IMR-90 (cell line): ENCODE measurements around the gene NOS1AP. TPM values are rescaled to one million over a fixed set of nuclear protein-coding genes. Genes with fewer than 3 reads are reported as not detected.

Experiments
- ATAC-seq: fragments of 200-7000 bp; cut with Tn5 transposase; 2 replicates; pipeline ENCODE4 v1.9.1; 2020; ENCODE audit warnings: low read depth, mild to moderate bottlenecking, moderate library complexity
- BruUV-seq: library from RNA; stranded (reverse); fragments of 400-500 nt; replicated peaks from 2 replicates; lab custom pipeline; 2021; lab: Mats Ljungman, UMichigan
- CTCF ChIA-PET: fragments of 300-600 bp; formaldehyde crosslinking; extraction: SDS; loops from one replicate; lab custom pipeline; 2021; ENCODE audit warnings: antibody characterized with exemption; lab: Yijun Ruan, JAX
- POLR2A ChIA-PET: fragments of 300-600 bp; sonication (Branson Sonifier 250); formaldehyde crosslinking; loops from one replicate; lab custom pipeline; 2022; ENCODE audit warnings: antibody characterized with exemption; ENCODE audit not compliant: unreplicated experiment; lab: Charles Lee
- DNase-seq: peaks from one replicate; pipeline ENCODE4 v3.0.0; 2013
- H2AFZ ChIP-seq: replicated peaks from 2 replicates; pipeline ENCODE3; 2013; ENCODE audit warnings: low read length, mild to moderate bottlenecking; ENCODE audit not compliant: poor library complexity
- H2AK5ac ChIP-seq: 2 replicates; pipeline ENCODE4 v1.6.1; 2013; ENCODE audit warnings: low read depth, low read length, inconsistent platforms
- H2AK9ac ChIP-seq: replicated peaks from 2 replicates; pipeline ENCODE3; 2013; ENCODE audit warnings: mild to moderate bottlenecking, low read depth, low read length, moderate library complexity; ENCODE audit not compliant: poor library complexity
- H2BK120ac ChIP-seq: 2 replicates; pipeline ENCODE4 v1.6.1; 2013; ENCODE audit warnings: low read depth, low read length, inconsistent platforms
- H2BK15ac ChIP-seq: 3 replicates; pipeline ENCODE4 v1.6.1; 2013; ENCODE audit warnings: low read depth, low read length, inconsistent platforms
- H2BK20ac ChIP-seq: 2 replicates; pipeline ENCODE4 v1.6.1; 2013; ENCODE audit warnings: low read depth, mild to moderate bottlenecking, inconsistent platforms, low read length, moderate library complexity
- H2BK5ac ChIP-seq: 2 replicates; pipeline ENCODE4 v1.6.1; 2013; ENCODE audit warnings: mild to moderate bottlenecking, low read depth, low read length, inconsistent platforms; ENCODE audit not compliant: poor library complexity, severe bottlenecking
- H3K14ac ChIP-seq: replicated peaks from 2 replicates; pipeline ENCODE4 v1.6.1; 2013; ENCODE audit warnings: low read depth, low read length, inconsistent platforms
- H3K18ac ChIP-seq: 2 replicates; pipeline ENCODE4 v1.6.1; 2013; ENCODE audit warnings: low read depth, low read length, control low read depth
- H3K23ac ChIP-seq: 2 replicates; pipeline ENCODE4 v1.6.1; 2013; ENCODE audit warnings: low read depth, low read length, inconsistent platforms
- H3K27ac ChIP-seq: 2 replicates; pipeline ENCODE4 v1.5.1; 2013; ENCODE audit warnings: mild to moderate bottlenecking, control low read depth, low read length; ENCODE audit not compliant: insufficient read depth
- H3K27me3 ChIP-seq: 2 replicates; pipeline ENCODE4 v1.6.1; 2013; ENCODE audit warnings: low read length; ENCODE audit not compliant: control insufficient read depth, insufficient read depth
- H3K36me3 ChIP-seq: 2 replicates; pipeline ENCODE4 v1.6.1; 2013; ENCODE audit warnings: low read length, mixed read lengths; ENCODE audit not compliant: control insufficient read depth, insufficient read depth
- H3K4ac ChIP-seq: 2 replicates; pipeline ENCODE4 v1.6.1; 2013; ENCODE audit warnings: low read depth, low read length, inconsistent platforms
- H3K4me1 ChIP-seq: 2 replicates; pipeline ENCODE4 v1.6.1; 2013; ENCODE audit warnings: low read length, mixed read lengths; ENCODE audit not compliant: control insufficient read depth, insufficient read depth
- H3K4me2 ChIP-seq: 2 replicates; pipeline ENCODE4 v1.6.1; 2013; ENCODE audit warnings: low read depth, mild to moderate bottlenecking, control low read depth, low read length, moderate library complexity
- H3K4me3 ChIP-seq: 2 replicates; pipeline ENCODE4 v1.5.1; 2013; ENCODE audit warnings: low read depth, mild to moderate bottlenecking, control low read depth, low read length, moderate library complexity; ENCODE audit not compliant: insufficient read depth
- H3K56ac ChIP-seq: 2 replicates; pipeline ENCODE4 v1.6.1; 2013; ENCODE audit warnings: low read length, inconsistent platforms; ENCODE audit not compliant: insufficient read depth; ENCODE audit errors: extremely low read depth
- H3K79me1 ChIP-seq, 2 experiments: 2 replicates each; pipeline ENCODE4 v1.6.1; 2013; ENCODE audit warnings: low read length in 2 of 2, inconsistent platforms in 1 of 2, low read depth in 1 of 2
- H3K9ac ChIP-seq: 2 replicates; pipeline ENCODE4 v1.6.1; 2013; ENCODE audit warnings: low read depth, low read length, control low read depth
- H3K9me1 ChIP-seq: 2 replicates; pipeline ENCODE4 v1.6.1; 2013; ENCODE audit warnings: low read length, inconsistent platforms; ENCODE audit not compliant: insufficient read depth
- H3K9me3 ChIP-seq: 2 replicates; pipeline ENCODE4 v1.6.1; 2013; ENCODE audit warnings: low read length; ENCODE audit not compliant: control insufficient read depth, insufficient read depth
- H4K20me1 ChIP-seq: 2 replicates; pipeline ENCODE4 v1.6.1; 2013; ENCODE audit warnings: low read length, inconsistent platforms; ENCODE audit not compliant: insufficient read depth
- H4K5ac ChIP-seq: 2 replicates; pipeline ENCODE4 v1.6.1; 2013; ENCODE audit warnings: mild to moderate bottlenecking, low read depth, low read length, control low read depth
- H4K8ac ChIP-seq, 2 experiments: 2 replicates each; pipeline ENCODE4 v1.6.1; 2013; ENCODE audit warnings: low read depth in 2 of 2, low read length in 2 of 2, control low read depth in 1 of 2, inconsistent platforms in 1 of 2
- H4K91ac ChIP-seq: 2 replicates; pipeline ENCODE4 v1.6.1; 2013; ENCODE audit warnings: low read depth, low read length, inconsistent platforms; ENCODE audit not compliant: insufficient read depth
- CEBPB ChIP-seq: IDR thresholded peaks from 2 replicates; pipeline ENCODE4 v1.6.1; 2012; ENCODE audit warnings: low read depth, low read length, improper control_type of control experiment
- CTCF ChIP-seq: conservative IDR thresholded peaks from 2 replicates; pipeline ENCODE4 v1.5.1; 2012; ENCODE audit warnings: mild to moderate bottlenecking, low read depth, low read length, improper control_type of control experiment
- WGBS, 2 experiments: methylation state at CpG; one replicate each; pipeline versions ENCODE4 v1.1.5 to v1.1.7; 2013; ENCODE audit warnings: missing lambda C conversion rate in 2 of 2; ENCODE audit not compliant: insufficient read length in 1 of 2; ENCODE audit errors: extremely low coverage in 2 of 2; 5-methylcytosine and 5-hydroxymethylcytosine counted together
- dilution Hi-C: fragments of 300-500 bp; cut with HindIII; formaldehyde crosslinking; loops from one replicate; pipeline ENCODE4 v1.14.3; 2018; ENCODE audit warnings: low sequenced_read_pairs; ENCODE audit not compliant: unreplicated experiment
- in situ Hi-C: fragments of 300-500 bp; cut with MboI; formaldehyde crosslinking; loops from 3 replicates; pipeline ENCODE4 v1.14.3; 2019; ENCODE audit warnings: low sequenced_read_pairs, inconsistent platforms, mixed read lengths
- intact Hi-C: fragments of 100-400 bp; cut with micrococcal nuclease; formaldehyde crosslinking; loops from 2 replicates; pipeline ENCODE4 v1.10.0; 2022
- polyA plus RNA-seq, 3 experiments: library from polyadenylated mRNA; depleted of rRNA; stranded (reverse); fragments of >200 nt; gene quantifications; 2 replicates each; pipeline ENCODE4 v1.2.3, GENCODE V29; 2012; ENCODE audit warnings: low replicate concordance in 1 of 3
- total RNA-seq: library from RNA; depleted of rRNA; stranded (reverse); fragments of >200 nt; gene quantifications from 2 replicates; pipeline ENCODE4 v1.2.3, GENCODE V29; 2012

NOS1AP gene
- total and polyA plus RNA-seq, 2 of the 4 experiments (the other 2 are of a cell fraction), result 0.18 to 0.19 TPM

GRCh38 chr1:162270016-162270770 is 200.7 kb downstream of the NOS1AP start (continued):
- TF ChIP-seq CEBPB, result no peak

GRCh38 chr1:162271972-162272371 is 202.5 kb downstream of the NOS1AP start:
- Histone ChIP-seq H3K9me3 (no peaks in the 10 kb centered on the region), H4K91ac (no peak overlapping the region), H3K4me1 (no peaks in the 10 kb centered on the region), H3K27ac (no peak overlapping the region), H4K5ac (no peak overlapping the region), H3K27me3 (peaks cover 4% of the 10 kb centered on the region), H4K20me1 (no peaks in the 10 kb centered on the region), H3K14ac (no peak overlapping the region), H3K9ac (no peak overlapping the region), H2AFZ (no peak overlapping the region), H2AK9ac (no peak overlapping the region), H2BK20ac (no peak overlapping the region), H3K36me3 (no peaks in the 10 kb centered on the region), H3K56ac (no peak overlapping the region), H3K4me2 (no peak overlapping the region), H2AK5ac (no peak overlapping the region), H2BK5ac (no peak overlapping the region), H3K18ac (no peak overlapping the region), H2BK15ac (no peak overlapping the region), H2BK120ac (no peak overlapping the region), H3K4ac (no peak overlapping the region), H4K8ac (no peak overlapping the region), H3K9me1 (no peaks in the 10 kb centered on the region), H3K4me3 (no peak overlapping the region), H3K23ac (no peak overlapping the region), H3K79me1 (no peaks in the 10 kb centered on the region)
- dilution Hi-C loops, result no loop called here
- DNase-seq (no peak), ATAC-seq (no peak)
- ChIA-PET CTCF (interaction anchor here (1.0 to 1.2 kb wide), 2 partner anchors 216 kb away, joined by 4 to 5 read pairs; no protein-coding TSS in a partner anchor), POLR2A (no interaction called here)
- BruUV-seq, result no TSS peak
- in situ Hi-C loops, result no loop called here
- intact Hi-C loops, result no loop called here
- WGBS, 2 experiments, result 92% methylated on average over 2 of the region's 3 CpGs; no CpG with 5 or more reads in 1 of the 2 experiments
- TF ChIP-seq CTCF, result no peak
